Activated T-cell treated with anti-CD3 and anti-CD28 coated beads for 24 hours (primary cell): ENCODE results near the gene OTUD5.

Experiments
- DNase-seq: peaks from one replicate; pipeline ENCODE4 v3.0.0-alpha.2; 2020; ENCODE audit warnings: low read depth

The OTUD5 gene

GRCh38 chrX:48937054-48937907 lies 20.1 kb downstream of the OTUD5 start:
- DNase-seq, result peak; percentile 79

- no peak for DNase-seq
These were observed 20.9 kb downstream of the OTUD5 start for GRCh38 chrX:48936429-48937053.

- DNase-seq, result no peak
These were observed 22.1 kb downstream of the OTUD5 start for GRCh38 chrX:48935301-48935670.

GRCh38 chrX:48934581-48935300 lies 22.7 kb downstream of the OTUD5 start:
- DNase-seq, result no peak

- no peak for DNase-seq
These were observed 23.6 kb downstream of the OTUD5 start for GRCh38 chrX:48933757-48934156.

GRCh38 chrX:48927736-48928382 lies 29.5 kb downstream of the OTUD5 start:
- no peak for DNase-seq

- DNase-seq, result no peak
These were observed 30.3 kb downstream of the OTUD5 start for GRCh38 chrX:48927123-48927522.

GRCh38 chrX:48924270-48924669 lies 33.1 kb downstream of the OTUD5 start:
- no peak for DNase-seq

GRCh38 chrX:48923771-48924170 lies 33.6 kb downstream of the OTUD5 start:
- no peak for DNase-seq

GRCh38 chrX:48920718-48921104 lies 36.7 kb downstream of the OTUD5 start:
- no peak for DNase-seq

GRCh38 chrX:48919947-48920717 lies 37.3 kb downstream of the OTUD5 start:
- DNase-seq, result no peak

- no peak for DNase-seq
These were observed 38.0 kb downstream of the OTUD5 start for GRCh38 chrX:48919360-48919841.

- DNase-seq, result peak; percentile 83
These were observed 38.6 kb downstream of the OTUD5 start, which contains the start of gene PIM2 for GRCh38 chrX:48918643-48919340. TSS of gene PIM2 (minus strand) at chrX:48919024. CDS start at chrX:48918834, 190 bp downstream.

- DNase-seq, result no peak
These were observed 39.1 kb downstream of the OTUD5 start for GRCh38 chrX:48918301-48918642.

- peak; percentile 78 for DNase-seq
These were observed 40.0 kb downstream of the OTUD5 start for GRCh38 chrX:48917139-48918001.

GRCh38 chrX:48914593-48915493 lies 42.6 kb downstream of the OTUD5 start:
- no peak for DNase-seq

GRCh38 chrX:48913605-48914366 lies 43.6 kb downstream of the OTUD5 start:
- DNase-seq, result no peak
